Ascending aorta (tissue), 2 donors: ENCODE data around the gene MFAP2. TPM values are rescaled to one million over a fixed set of nuclear protein-coding genes. Genes with fewer than 3 reads are reported as not detected.

ENCODE experiments used
- DNase-seq, 2 donors: peaks; one replicate each; pipeline ENCODE4 v3.0.0-alpha.2; 2019; ENCODE audit warnings: low spot score in 2 of 2
- H3K27ac ChIP-seq, 2 donors: fragments of 200-600 bp; sonication (generic); one replicate each; pipeline ENCODE4 v1.5.1; 2016 to 2017; ENCODE audit warnings: mild to moderate bottlenecking in 1 of 2
- H3K27me3 ChIP-seq: fragments of 200-600 bp; sonication (generic); one replicate; pipeline ENCODE4 v1.5.1; 2017
- H3K36me3 ChIP-seq, 2 donors: fragments of 200-600 bp; sonication (generic); one replicate each; pipeline ENCODE4 v1.5.1; 2016
- H3K4me1 ChIP-seq, 2 donors: fragments of 200-600 bp; sonication (generic); one replicate each; pipeline ENCODE4 v1.5.1; 2016 to 2017; ENCODE audit warnings: mild to moderate bottlenecking in 1 of 2
- H3K4me3 ChIP-seq, 2 donors: fragments of 200-600 bp; sonication (generic); one replicate each; pipeline ENCODE4 v1.5.1; 2016 to 2017; ENCODE audit warnings: mild to moderate bottlenecking in 1 of 2
- H3K9me3 ChIP-seq, 2 donors: fragments of 200-600 bp; sonication (generic); one replicate each; pipeline ENCODE4 v1.5.1; 2016
- CTCF ChIP-seq, 3 experiments: fragments of 200-600 bp in 2 of 3; fragments of 450-650 bp in 1 of 3; sonication (generic) in 2 of 3; IDR thresholded peaks; one replicate each; pipeline ENCODE4 v1.5.1; 2016 to 2019; ENCODE audit warnings: antibody characterized with exemption in 3 of 3, mild to moderate bottlenecking in 1 of 3, moderate library complexity in 1 of 3
- intact Hi-C: fragments of 100-400 bp; cut with DNase I; formaldehyde crosslinking; loops from one replicate; pipeline ENCODE4 v1.15.1; 2023
- total RNA-seq: library from RNA; depleted of rRNA; stranded (reverse); fragments of >200 nt; gene quantifications from one replicate; pipeline ENCODE4 v1.1.0, GENCODE V29; 2016

The MFAP2 gene
- total RNA-seq, 1 donor from 2014 or later, result 26.3 TPM

GRCh38 chr1:16999863-17000262 lies 19.4 kb upstream of the MFAP2 start:
- Histone ChIP-seq H3K4me1 (no peaks in the 10 kb centered on the region), H3K36me3 (peaks cover 67 to 81% of the 10 kb centered on the region in 2 donors), H3K27me3 (no peaks in the 10 kb centered on the region), H3K4me3 (no peak overlapping the region), H3K27ac (no peak overlapping the region), H3K9me3 (no peaks in the 10 kb centered on the region)
- TF ChIP-seq CTCF (IDR thresholded peaks at IDR 0.05), result no peak
- intact Hi-C loops, result no loop called here
- no peak for DNase-seq

DNA sequence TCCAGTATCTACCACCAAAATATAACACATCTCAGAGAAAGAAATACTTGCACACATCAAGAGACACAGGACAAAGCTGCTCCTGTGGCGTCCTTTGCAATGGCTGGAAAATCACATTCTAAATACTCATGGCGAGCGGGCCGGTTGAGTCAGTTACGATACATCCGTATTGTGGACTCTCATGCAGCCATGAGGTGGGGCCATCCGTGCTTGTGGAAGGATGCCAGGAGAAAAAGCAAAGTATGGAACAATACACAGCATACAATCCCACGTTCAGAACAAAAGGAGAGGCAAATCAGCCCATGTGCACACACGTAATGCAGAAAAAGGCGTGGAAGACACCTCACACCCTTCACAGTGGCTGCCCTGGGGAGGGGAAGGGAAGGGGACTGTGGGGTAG lies 18.2 kb upstream of the MFAP2 start:
- H3K4me3 ChIP-seq, result no peak overlapping the region
- H3K27ac ChIP-seq, result no peak overlapping the region
- no peaks in the 10 kb centered on the region for H3K9me3 ChIP-seq
- intact Hi-C loops, result no loop called here
- no peak for TF ChIP-seq CTCF (IDR thresholded peaks at IDR 0.05)
- no peak for DNase-seq
- H3K4me1 ChIP-seq, result no peaks in the 10 kb centered on the region
- H3K36me3 ChIP-seq, result peaks cover 60 to 68% of the 10 kb centered on the region in 2 donors
- no peaks in the 10 kb centered on the region for H3K27me3 ChIP-seq

DNA sequence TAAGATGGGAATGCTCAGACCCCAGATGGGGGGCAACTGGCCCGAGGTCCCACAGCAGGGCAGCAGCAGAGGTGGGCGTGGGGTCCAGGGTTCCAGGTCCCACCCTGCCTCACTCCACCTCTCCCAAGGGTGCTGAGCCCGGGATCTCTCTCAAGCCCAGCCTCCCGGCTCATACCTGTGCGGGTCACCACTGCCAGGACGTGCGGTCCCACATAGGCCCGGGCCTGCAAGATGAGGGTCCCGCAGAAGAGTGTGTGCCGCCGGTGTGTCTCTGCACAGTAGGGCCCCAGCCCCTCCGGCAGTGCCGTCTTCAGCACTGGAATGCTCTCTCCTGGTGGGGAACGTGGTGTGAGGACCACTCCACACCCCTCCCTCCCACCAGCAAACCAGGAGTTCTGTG lies 16.4 kb upstream of the MFAP2 start:
- H3K36me3 ChIP-seq, result peaks cover 45 to 66% of the 10 kb centered on the region in 2 donors
- no peaks in the 10 kb centered on the region for H3K4me1 ChIP-seq
- H3K27ac ChIP-seq, result no peak overlapping the region
- intact Hi-C loops, result no loop called here
- no peak for TF ChIP-seq CTCF (IDR thresholded peaks at IDR 0.05)
- no peak for DNase-seq
- no peaks in the 10 kb centered on the region for H3K9me3 ChIP-seq
- no peak overlapping the region for H3K4me3 ChIP-seq
- H3K27me3 ChIP-seq, result no peaks in the 10 kb centered on the region

DNA sequence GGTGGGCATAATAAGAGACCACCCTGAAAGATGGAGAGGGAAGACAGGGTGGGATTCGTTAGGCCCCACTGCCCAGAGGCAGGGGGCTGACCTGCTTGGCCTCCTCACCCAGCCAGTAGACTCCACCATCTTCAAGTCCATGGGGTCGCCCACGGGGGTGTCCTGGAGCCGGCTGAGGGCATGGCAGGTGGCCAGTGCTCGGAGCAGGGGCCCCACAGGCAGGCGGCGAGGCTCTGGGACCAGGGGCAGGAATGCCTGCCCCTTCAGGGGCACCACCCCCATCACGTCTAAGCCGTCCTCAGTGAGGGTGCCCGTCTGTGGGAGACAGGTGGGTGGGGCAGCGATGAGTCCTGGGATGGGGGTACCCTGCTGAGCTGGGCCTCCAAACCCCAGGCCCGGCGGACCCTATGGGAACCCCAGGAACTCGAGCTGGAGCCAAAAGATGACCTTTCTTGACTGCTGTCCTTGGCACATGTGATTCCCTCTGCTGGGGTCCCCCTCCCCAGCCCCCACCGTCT lies 13.2 kb upstream of the MFAP2 start:
- no peak for TF ChIP-seq CTCF (IDR thresholded peaks at IDR 0.05)
- H3K27me3 ChIP-seq, result no peaks in the 10 kb centered on the region
- H3K4me1 ChIP-seq, result no peaks in the 10 kb centered on the region
- intact Hi-C loops, result no loop called here
- H3K9me3 ChIP-seq, result no peaks in the 10 kb centered on the region
- no peak overlapping the region for H3K4me3 ChIP-seq
- no peak overlapping the region for H3K27ac ChIP-seq
- H3K36me3 ChIP-seq, result peaks cover 46 to 71% of the 10 kb centered on the region in 2 donors
- DNase-seq, result no peak

DNA sequence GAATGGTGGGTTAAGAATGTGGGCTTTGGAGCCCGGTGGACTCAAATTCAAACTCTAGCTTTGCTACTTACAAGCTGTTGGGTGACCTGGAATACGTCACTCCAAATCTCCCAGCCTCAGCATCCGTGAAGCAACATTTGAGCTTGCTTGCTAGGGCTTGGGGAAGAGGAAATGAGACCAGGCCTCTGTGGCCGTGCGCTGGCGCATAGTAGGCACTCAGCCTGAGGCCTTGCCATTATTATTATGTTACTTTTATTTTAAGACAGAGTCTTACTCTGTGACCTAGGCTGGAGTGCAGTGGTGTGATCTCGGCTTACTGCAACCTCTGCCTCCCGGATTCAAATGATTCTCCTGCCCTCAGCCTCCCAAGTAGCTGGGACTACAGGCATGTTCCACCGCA lies 12.3 kb upstream of the MFAP2 start:
- no peak for DNase-seq
- H3K4me3 ChIP-seq, result no peak overlapping the region
- H3K36me3 ChIP-seq, result peaks cover 44 to 72% of the 10 kb centered on the region in 2 donors
- no peaks in the 10 kb centered on the region for H3K27me3 ChIP-seq
- no peak overlapping the region for H3K27ac ChIP-seq
- no peak for TF ChIP-seq CTCF (IDR thresholded peaks at IDR 0.05)
- intact Hi-C loops, result no loop called here
- no peaks in the 10 kb centered on the region for H3K4me1 ChIP-seq
- no peaks in the 10 kb centered on the region for H3K9me3 ChIP-seq

DNA sequence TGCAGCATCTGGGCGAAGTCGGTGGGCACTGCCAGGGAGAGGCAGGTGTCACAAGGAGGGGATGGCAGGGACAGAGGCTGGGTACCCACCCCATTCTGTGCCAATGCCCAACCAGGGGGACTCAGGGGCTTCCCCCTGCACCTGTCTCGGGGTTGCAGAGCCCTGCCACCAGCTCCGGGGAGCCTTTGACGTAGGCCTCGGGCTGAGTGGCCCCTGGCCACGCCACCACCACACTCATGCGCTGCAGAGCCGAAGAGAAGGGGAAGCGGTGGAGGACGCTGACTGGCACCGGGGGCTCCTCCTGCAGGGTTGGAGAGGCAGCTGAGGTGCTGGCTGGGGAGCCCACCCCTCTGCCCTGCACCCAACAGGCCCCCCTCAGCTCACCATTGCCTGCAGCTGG lies 11.7 kb upstream of the MFAP2 start:
- TF ChIP-seq CTCF (IDR thresholded peaks at IDR 0.05), result no peak
- Histone ChIP-seq H3K27me3 (no peaks in the 10 kb centered on the region), H3K36me3 (peaks cover 47 to 74% of the 10 kb centered on the region in 2 donors), H3K27ac (no peak overlapping the region), H3K4me1 (no peaks in the 10 kb centered on the region), H3K4me3 (no peak overlapping the region), H3K9me3 (no peaks in the 10 kb centered on the region)
- no peak for DNase-seq
- intact Hi-C loops, result no loop called here
